Measurements from ENCODE around the gene PIANP.

The PIANP gene

GRCh38 chr12:6650832-6651231 is 49.8 kb downstream of the PIANP start:
- DNase-seq (ENCODE audit: low spot score in 2 of 2) (no peak), ATAC-seq (replicated peaks; ENCODE audit: extremely low read depth, poor library complexity, severe bottlenecking) (no peak)
- Mint-ChIP-seq H3K4me3 (no peak overlapping the region), H3K36me3 (ENCODE audit: insufficient read depth) (peaks cover 53% of the 10 kb centered on the region), H3K9me3 (no peaks in the 10 kb centered on the region), H3K27ac (ENCODE audit: low read depth) (no peak overlapping the region), H3K4me1 (peaks cover 11% of the 10 kb centered on the region), H3K27me3 (no peaks in the 10 kb centered on the region)

DNA sequence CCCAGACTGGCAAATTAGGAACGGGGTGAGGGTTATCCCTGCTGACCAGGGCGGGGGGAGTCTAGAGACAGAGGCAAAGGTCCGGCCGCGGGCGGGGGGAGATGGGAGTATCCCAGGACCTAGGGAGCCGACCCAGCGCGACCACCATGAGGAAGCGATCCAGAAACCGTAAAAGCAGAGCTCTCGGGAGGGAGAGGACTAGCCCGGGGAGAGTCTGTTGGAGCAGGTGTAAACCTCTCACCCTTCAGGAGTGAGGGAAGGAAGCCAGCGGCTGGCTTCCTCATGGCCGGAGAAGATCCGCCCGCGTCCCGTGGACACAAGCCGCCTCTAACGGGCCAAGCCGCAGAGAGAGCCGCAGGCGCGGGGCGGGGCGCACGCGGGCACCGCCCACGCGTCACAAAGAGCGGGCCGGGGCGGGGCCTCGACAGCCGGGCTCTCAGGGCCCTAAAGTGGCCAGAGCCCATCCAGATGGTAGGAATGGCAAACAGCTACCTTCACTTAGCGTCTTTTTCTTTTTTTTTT is 53.5 kb downstream of the PIANP start, which contains the start of gene ACRBP:
ACRBP (minus strand) TSS at position 350 of the 522 bp plus-strand sequence; CDS start at position 284, 66 bp downstream.
- Mint-ChIP-seq H3K4me3 (peak within 1 kb of the TSS; percentile 66), H3K27ac (ENCODE audit: low read depth) (peak within 1 kb of the TSS; percentile 67), H3K36me3 (ENCODE audit: insufficient read depth) (peaks cover 27% of the 10 kb centered on the region), H3K9me3 (no peaks in the 10 kb centered on the region), H3K27me3 (no peaks in the 10 kb centered on the region), H3K4me1 (peaks cover 18% of the 10 kb centered on the region)
- no peak for ATAC-seq (replicated peaks; ENCODE audit: extremely low read depth, poor library complexity, severe bottlenecking)
- no peak for DNase-seq (ENCODE audit: low spot score in 2 of 2)

- no peak for ATAC-seq (replicated peaks; ENCODE audit: extremely low read depth, poor library complexity, severe bottlenecking)
- no peaks in the 10 kb centered on the region for H3K9me3 Mint-ChIP-seq
- H3K36me3 Mint-ChIP-seq (ENCODE audit: insufficient read depth), result peaks cover 21% of the 10 kb centered on the region
- DNase-seq (ENCODE audit: low spot score in 2 of 2), result no peak
- H3K4me3 Mint-ChIP-seq, result peak overlapping the region; percentile 66
- H3K27me3 Mint-ChIP-seq, result no peaks in the 10 kb centered on the region
- H3K27ac Mint-ChIP-seq (ENCODE audit: low read depth), result peak overlapping the region; percentile 67
- peaks cover 18% of the 10 kb centered on the region for H3K4me1 Mint-ChIP-seq
These were observed 54.1 kb downstream of the PIANP start for GRCh38 chr12:6646276-6647082.

DNA sequence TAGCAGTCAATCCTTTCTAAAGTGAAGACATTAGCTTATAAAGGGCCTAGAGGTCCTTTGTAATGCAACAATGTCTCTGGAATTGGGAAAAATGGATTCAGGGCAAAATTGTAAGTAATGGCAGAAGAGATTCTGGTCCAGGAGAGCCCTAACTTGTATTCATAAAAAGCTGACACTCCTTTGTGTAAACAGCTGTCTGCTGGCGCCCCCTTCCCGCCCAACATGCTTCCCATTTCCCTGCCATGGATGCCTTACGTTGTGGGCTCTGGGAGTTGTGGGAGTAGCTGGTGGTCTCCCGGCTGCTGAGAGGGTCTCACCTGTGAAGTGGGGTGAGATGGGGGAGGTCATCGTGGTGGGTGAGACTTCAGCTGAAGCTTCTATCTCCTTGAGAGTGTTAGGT is 55.7 kb downstream of the PIANP start:
- Mint-ChIP-seq H3K27me3 (no peaks in the 10 kb centered on the region), H3K9me3 (no peaks in the 10 kb centered on the region), H3K36me3 (ENCODE audit: insufficient read depth) (peaks cover 8% of the 10 kb centered on the region), H3K4me3 (no peak overlapping the region), H3K27ac (ENCODE audit: low read depth) (no peak overlapping the region), H3K4me1 (peaks cover 18% of the 10 kb centered on the region)
- ATAC-seq (replicated peaks; ENCODE audit: extremely low read depth, poor library complexity, severe bottlenecking), result no peak
- DNase-seq (ENCODE audit: low spot score in 2 of 2), result no peak

DNA sequence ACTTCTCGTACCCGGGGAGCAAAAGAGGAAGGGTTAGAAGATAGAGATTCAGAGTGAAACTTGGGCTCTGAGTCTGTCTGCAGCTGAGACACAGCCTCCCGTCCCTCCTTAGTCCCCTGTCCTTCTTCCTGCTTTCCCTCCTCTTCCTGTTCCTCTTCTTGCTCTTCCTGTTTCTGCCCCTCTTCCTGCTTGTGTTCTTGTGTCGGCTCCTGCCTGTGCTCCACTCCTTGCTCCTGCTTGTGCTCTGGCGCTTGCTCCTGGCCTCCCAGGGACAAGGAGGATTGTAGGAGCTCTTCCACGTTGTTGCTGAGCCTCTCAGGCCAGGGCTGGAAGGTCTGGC is 56.4 kb downstream of the PIANP start:
- peaks cover 8% of the 10 kb centered on the region for H3K36me3 Mint-ChIP-seq (ENCODE audit: insufficient read depth)
- no peak overlapping the region for H3K4me3 Mint-ChIP-seq
- DNase-seq (ENCODE audit: low spot score in 2 of 2) (no peak), ATAC-seq (replicated peaks; ENCODE audit: extremely low read depth, poor library complexity, severe bottlenecking) (no peak)
- H3K9me3 Mint-ChIP-seq, result no peaks in the 10 kb centered on the region
- no peak overlapping the region for H3K27ac Mint-ChIP-seq (ENCODE audit: low read depth)
- H3K4me1 Mint-ChIP-seq, result peaks cover 18% of the 10 kb centered on the region
- no peaks in the 10 kb centered on the region for H3K27me3 Mint-ChIP-seq

Measured in central memory CD8-positive, alpha-beta T cell (primary cell).